ENCODE measurements around the gene SERPINA1.

Gene SERPINA1

GRCh38 chr14:94397289-94398181 is 9.1 kb upstream of the SERPINA1 start:
- Histone ChIP-seq H3K36me3 (ENCODE audit: control insufficient read depth, insufficient read depth, low read length, severe bottlenecking) (no peaks in the 10 kb centered on the region), H3K4me3 (ENCODE audit: low read length) (no peak overlapping the region), H3K4me1 (ENCODE audit: control insufficient read depth, insufficient read depth, low read length) (peaks cover 30% of the 10 kb centered on the region), H3K27me3 (replicated peaks; ENCODE audit: control insufficient read depth, insufficient read depth, low read length) (no peaks in the 10 kb centered on the region), H3K9ac (ENCODE audit: low read length) (no peak overlapping the region), H3K9me3 (ENCODE audit: control insufficient read depth, low read length) (no peaks in the 10 kb centered on the region)
- DNase-seq (ENCODE audit: low read depth) = no peak

GRCh38 chr14:94396628-94397225 is 8.3 kb upstream of the SERPINA1 start:
- H3K27me3 ChIP-seq (replicated peaks; ENCODE audit: control insufficient read depth, insufficient read depth, low read length) = no peaks in the 10 kb centered on the region
- no peaks in the 10 kb centered on the region for H3K36me3 ChIP-seq (ENCODE audit: control insufficient read depth, insufficient read depth, low read length, severe bottlenecking)
- no peak for DNase-seq (ENCODE audit: low read depth)
- H3K4me1 ChIP-seq (ENCODE audit: control insufficient read depth, insufficient read depth, low read length) = peaks cover 34% of the 10 kb centered on the region
- H3K4me3 ChIP-seq (ENCODE audit: low read length) = no peak overlapping the region
- no peak overlapping the region for H3K9ac ChIP-seq (ENCODE audit: low read length)
- no peaks in the 10 kb centered on the region for H3K9me3 ChIP-seq (ENCODE audit: control insufficient read depth, low read length)

- DNase-seq (ENCODE audit: low read depth) = no peak
- Histone ChIP-seq H3K9ac (ENCODE audit: low read length) (no peak overlapping the region), H3K4me3 (ENCODE audit: low read length) (no peak overlapping the region), H3K36me3 (ENCODE audit: control insufficient read depth, insufficient read depth, low read length, severe bottlenecking) (no peaks in the 10 kb centered on the region), H3K4me1 (ENCODE audit: control insufficient read depth, insufficient read depth, low read length) (peaks cover 34% of the 10 kb centered on the region), H3K9me3 (ENCODE audit: control insufficient read depth, low read length) (no peaks in the 10 kb centered on the region), H3K27me3 (replicated peaks; ENCODE audit: control insufficient read depth, insufficient read depth, low read length) (no peaks in the 10 kb centered on the region)
Measured at GRCh38 chr14:94395888-94396574, 7.6 kb upstream of the SERPINA1 start.

- no peaks in the 10 kb centered on the region for H3K36me3 ChIP-seq (ENCODE audit: control insufficient read depth, insufficient read depth, low read length, severe bottlenecking)
- no peak overlapping the region for H3K9ac ChIP-seq (ENCODE audit: low read length)
- H3K4me3 ChIP-seq (ENCODE audit: low read length) = no peak overlapping the region
- H3K27me3 ChIP-seq (replicated peaks; ENCODE audit: control insufficient read depth, insufficient read depth, low read length) = no peaks in the 10 kb centered on the region
- DNase-seq (ENCODE audit: low read depth) = no peak
- no peaks in the 10 kb centered on the region for H3K9me3 ChIP-seq (ENCODE audit: control insufficient read depth, low read length)
- H3K4me1 ChIP-seq (ENCODE audit: control insufficient read depth, insufficient read depth, low read length) = peaks cover 38% of the 10 kb centered on the region
Measured at GRCh38 chr14:94395282-94395887, 7.0 kb upstream of the SERPINA1 start.

GRCh38 chr14:94394581-94395207 is 6.3 kb upstream of the SERPINA1 start:
- no peaks in the 10 kb centered on the region for H3K9me3 ChIP-seq (ENCODE audit: control insufficient read depth, low read length)
- DNase-seq (ENCODE audit: low read depth) = peak; percentile 43
- H3K36me3 ChIP-seq (ENCODE audit: control insufficient read depth, insufficient read depth, low read length, severe bottlenecking) = no peaks in the 10 kb centered on the region
- peak overlapping the region; percentile 36 for H3K9ac ChIP-seq (ENCODE audit: low read length)
- H3K4me3 ChIP-seq (ENCODE audit: low read length) = peak overlapping the region; percentile 18
- no peaks in the 10 kb centered on the region for H3K27me3 ChIP-seq (replicated peaks; ENCODE audit: control insufficient read depth, insufficient read depth, low read length)
- H3K4me1 ChIP-seq (ENCODE audit: control insufficient read depth, insufficient read depth, low read length) = peaks cover 39% of the 10 kb centered on the region

- no peaks in the 10 kb centered on the region for H3K9me3 ChIP-seq (ENCODE audit: control insufficient read depth, low read length)
- no peaks in the 10 kb centered on the region for H3K36me3 ChIP-seq (ENCODE audit: control insufficient read depth, insufficient read depth, low read length, severe bottlenecking)
- H3K27me3 ChIP-seq (replicated peaks; ENCODE audit: control insufficient read depth, insufficient read depth, low read length) = no peaks in the 10 kb centered on the region
- DNase-seq (ENCODE audit: low read depth) = no peak
- H3K4me3 ChIP-seq (ENCODE audit: low read length) = peak overlapping the region; percentile 18
- H3K9ac ChIP-seq (ENCODE audit: low read length) = peak overlapping the region; percentile 36
- H3K4me1 ChIP-seq (ENCODE audit: control insufficient read depth, insufficient read depth, low read length) = peaks cover 39% of the 10 kb centered on the region
Measured at GRCh38 chr14:94394025-94394493, 5.7 kb upstream of the SERPINA1 start.

GRCh38 chr14:94393474-94393873 is 5.1 kb upstream of the SERPINA1 start:
- no peak overlapping the region for H3K9ac ChIP-seq (ENCODE audit: low read length)
- peaks cover 39% of the 10 kb centered on the region for H3K4me1 ChIP-seq (ENCODE audit: control insufficient read depth, insufficient read depth, low read length)
- H3K27me3 ChIP-seq (replicated peaks; ENCODE audit: control insufficient read depth, insufficient read depth, low read length) = no peaks in the 10 kb centered on the region
- DNase-seq (ENCODE audit: low read depth) = no peak
- H3K4me3 ChIP-seq (ENCODE audit: low read length) = no peak overlapping the region
- H3K36me3 ChIP-seq (ENCODE audit: control insufficient read depth, insufficient read depth, low read length, severe bottlenecking) = no peaks in the 10 kb centered on the region
- no peaks in the 10 kb centered on the region for H3K9me3 ChIP-seq (ENCODE audit: control insufficient read depth, low read length)

- Histone ChIP-seq H3K4me3 (ENCODE audit: low read length) (no peak overlapping the region), H3K9me3 (ENCODE audit: control insufficient read depth, low read length) (no peaks in the 10 kb centered on the region), H3K36me3 (ENCODE audit: control insufficient read depth, insufficient read depth, low read length, severe bottlenecking) (no peaks in the 10 kb centered on the region), H3K9ac (ENCODE audit: low read length) (no peak overlapping the region), H3K27me3 (replicated peaks; ENCODE audit: control insufficient read depth, insufficient read depth, low read length) (no peaks in the 10 kb centered on the region), H3K4me1 (ENCODE audit: control insufficient read depth, insufficient read depth, low read length) (peaks cover 40% of the 10 kb centered on the region)
- DNase-seq (ENCODE audit: low read depth) = no peak
Measured at GRCh38 chr14:94392510-94392935, 4.1 kb upstream of the SERPINA1 start.

- H3K4me1 ChIP-seq (ENCODE audit: control insufficient read depth, insufficient read depth, low read length) = peaks cover 51% of the 10 kb centered on the region
- no peaks in the 10 kb centered on the region for H3K36me3 ChIP-seq (ENCODE audit: control insufficient read depth, insufficient read depth, low read length, severe bottlenecking)
- H3K4me3 ChIP-seq (ENCODE audit: low read length) = no peak overlapping the region
- no peaks in the 10 kb centered on the region for H3K27me3 ChIP-seq (replicated peaks; ENCODE audit: control insufficient read depth, insufficient read depth, low read length)
- H3K9me3 ChIP-seq (ENCODE audit: control insufficient read depth, low read length) = no peaks in the 10 kb centered on the region
- DNase-seq (ENCODE audit: low read depth) = no peak
- H3K9ac ChIP-seq (ENCODE audit: low read length) = no peak overlapping the region
Measured at GRCh38 chr14:94391281-94391975, 3.0 kb upstream of the SERPINA1 start.

GRCh38 chr14:94390372-94391086 is 2.1 kb upstream of the SERPINA1 start:
- Histone ChIP-seq H3K36me3 (ENCODE audit: control insufficient read depth, insufficient read depth, low read length, severe bottlenecking) (no peaks in the 10 kb centered on the region), H3K27me3 (replicated peaks; ENCODE audit: control insufficient read depth, insufficient read depth, low read length) (no peaks in the 10 kb centered on the region), H3K4me1 (ENCODE audit: control insufficient read depth, insufficient read depth, low read length) (peaks cover 55% of the 10 kb centered on the region), H3K9me3 (ENCODE audit: control insufficient read depth, low read length) (no peaks in the 10 kb centered on the region), H3K4me3 (ENCODE audit: low read length) (no peak overlapping the region), H3K9ac (ENCODE audit: low read length) (no peak overlapping the region)
- DNase-seq (ENCODE audit: low read depth) = no peak
